ENCODE data around the gene EP400. TPM values are rescaled to one million over a fixed set of nuclear protein-coding genes. Genes with fewer than 3 reads are reported as not detected.
A peak's percentile ranks its signal among the peaks of the same experiment; 100 is the strongest.
"Not testable (repeated sequence)": the region's sequence is repeated elsewhere in the genome, so short reads cannot be mapped to it uniquely, and the experiment has no call there.

EP400 gene
- total RNA-seq, 1 donor from 2014 or later, result 6.7 TPM

- peak; percentile 20 to 37 for DNase-seq (ENCODE audit: low read depth in 2 of 2)
Observed at GRCh38 chr12:131928080-131928710, 21.5 kb upstream of the EP400 start.

GRCh38 chr12:131928711-131929580, 20.8 kb upstream of the EP400 start, which contains the start of gene PUS1:
Gene PUS1, plus strand, starts transcription at chr12:131929276. Its CDS starts 447 bp downstream, at chr12:131929723.
- DNase-seq (ENCODE audit: low read depth in 2 of 2), result peak; percentile 97 to 98

GRCh38 chr12:131929581-131930456, 19.9 kb upstream of the EP400 start:
- peak in 1 of 2 donors; percentile 34 for DNase-seq (ENCODE audit: low read depth in 2 of 2)

- no peak for DNase-seq (ENCODE audit: low read depth in 2 of 2)
Observed at GRCh38 chr12:131930510-131930909, 19.2 kb upstream of the EP400 start.

GRCh38 chr12:131933387-131933786, 16.4 kb upstream of the EP400 start:
- no peak for DNase-seq (ENCODE audit: low read depth in 2 of 2)

- DNase-seq (ENCODE audit: low read depth in 2 of 2), result no peak
Observed at GRCh38 chr12:131934535-131934934, 15.2 kb upstream of the EP400 start.

- DNase-seq (ENCODE audit: low read depth in 2 of 2), result no peak
Observed at GRCh38 chr12:131938082-131938481, 11.7 kb upstream of the EP400 start.

- DNase-seq (ENCODE audit: low read depth in 2 of 2), result no peak
Observed at GRCh38 chr12:131939007-131939406, 10.7 kb upstream of the EP400 start.

GRCh38 chr12:131940141-131940547, 9.6 kb upstream of the EP400 start:
- DNase-seq (ENCODE audit: low read depth in 2 of 2), result no peak

- no peak for DNase-seq (ENCODE audit: low read depth in 2 of 2)
Observed at GRCh38 chr12:131941116-131941986, 8.4 kb upstream of the EP400 start.

GRCh38 chr12:131941987-131942341, 7.8 kb upstream of the EP400 start:
- DNase-seq (ENCODE audit: low read depth in 2 of 2), result no peak

GRCh38 chr12:131942671-131943070, 7.1 kb upstream of the EP400 start:
- DNase-seq (ENCODE audit: low read depth in 2 of 2), result no peak

GRCh38 chr12:131943389-131943788, 6.4 kb upstream of the EP400 start:
- DNase-seq (ENCODE audit: low read depth in 2 of 2), result no peak

GRCh38 chr12:131943876-131944275, 5.9 kb upstream of the EP400 start:
- no peak for DNase-seq (ENCODE audit: low read depth in 2 of 2)

GRCh38 chr12:131944601-131945251, 5.0 kb upstream of the EP400 start:
- no peak for DNase-seq (ENCODE audit: low read depth in 2 of 2)

- DNase-seq (ENCODE audit: low read depth in 2 of 2), result no peak
Observed at GRCh38 chr12:131946757-131947156, 3.0 kb upstream of the EP400 start.

- no peak for DNase-seq (ENCODE audit: low read depth in 2 of 2)
Observed at GRCh38 chr12:131947482-131948027, 2.2 kb upstream of the EP400 start.

GRCh38 chr12:131948166-131948712, 1.5 kb upstream of the EP400 start:
- DNase-seq (ENCODE audit: low read depth in 2 of 2), result no peak

GRCh38 chr12:131948713-131949430, 870 bp upstream of the EP400 start:
- not testable (repeated sequence) for DNase-seq (ENCODE audit: low read depth in 2 of 2)

All from lung microvascular endothelial cell (primary cell).